HG02852 (cell line): ENCODE results near the gene GPX5.
"Not testable (repeated sequence)": the region's sequence is repeated elsewhere in the genome, so short reads cannot be mapped to it uniquely, and the experiment has no call there.

Experiments used
- ATAC-seq: cut with Tn5 transposase; IDR thresholded peaks from one replicate; pipeline ENCODE4 v1.9.1; 2021; ENCODE audit warnings: mild to moderate bottlenecking, moderate library complexity; ENCODE audit not compliant: unreplicated experiment

GPX5 gene

GRCh38 chr6:28511628-28512300, 13.9 kb upstream of the GPX5 start:
- ATAC-seq = no peak

GRCh38 chr6:28512387-28512786, 13.3 kb upstream of the GPX5 start:
- not testable (repeated sequence) for ATAC-seq

- ATAC-seq = no peak
Observed at GRCh38 chr6:28515676-28516075, 10.0 kb upstream of the GPX5 start, which contains the start of gene GPX6. Gene GPX6 (minus strand): TSS chr6:28515793. CDS start chr6:28515743, 50 bp downstream.

- no peak for ATAC-seq
Observed at GRCh38 chr6:28517964-28518363, 7.7 kb upstream of the GPX5 start.

GRCh38 chr6:28522594-28523240, 3.0 kb upstream of the GPX5 start:
- ATAC-seq = no peak

GRCh38 chr6:28523241-28523622, 2.4 kb upstream of the GPX5 start:
- no peak for ATAC-seq

- no peak for ATAC-seq
Observed at GRCh38 chr6:28530777-28531176, 5.1 kb downstream of the GPX5 start.

- no peak for ATAC-seq
Observed at GRCh38 chr6:28531479-28532128, 5.9 kb downstream of the GPX5 start.

- no peak for ATAC-seq
Observed at GRCh38 chr6:28534306-28534705, 8.6 kb downstream of the GPX5 start.

GRCh38 chr6:28534875-28535274, 9.2 kb downstream of the GPX5 start:
- ATAC-seq = no peak

- no peak for ATAC-seq
Observed at GRCh38 chr6:28537065-28537464, 11.4 kb downstream of the GPX5 start.

GRCh38 chr6:28537509-28538140, 11.9 kb downstream of the GPX5 start:
- ATAC-seq = no peak

GRCh38 chr6:28541996-28542395, 16.3 kb downstream of the GPX5 start:
- no peak for ATAC-seq

GRCh38 chr6:28542440-28543296, 17.0 kb downstream of the GPX5 start:
- ATAC-seq = no peak

- no peak for ATAC-seq
Observed at GRCh38 chr6:28543651-28544610, 18.2 kb downstream of the GPX5 start.

GRCh38 chr6:28545955-28546354, 20.3 kb downstream of the GPX5 start:
- ATAC-seq = no peak

GRCh38 chr6:28547003-28547402, 21.3 kb downstream of the GPX5 start:
- ATAC-seq = not testable (repeated sequence)

- ATAC-seq = no peak
Observed at GRCh38 chr6:28551891-28552666, 26.4 kb downstream of the GPX5 start.
